ENCODE measurements around the gene LRRC4C.

LRRC4C gene

GRCh38 chr11:40149721-40150120, 1309.7 kb downstream of the LRRC4C start:
- TF ChIP-seq CTCF (IDR thresholded peaks at IDR 0.05; ENCODE audit: low read depth, low read length), result no peak
- H3K4me3 ChIP-seq (ENCODE audit: low read depth, low read length), result no peak overlapping the region

GRCh38 chr11:40140560-40140959, 1318.9 kb downstream of the LRRC4C start:
- TF ChIP-seq CTCF (IDR thresholded peaks at IDR 0.05; ENCODE audit: low read depth, low read length), result no peak
- no peak overlapping the region for H3K4me3 ChIP-seq (ENCODE audit: low read depth, low read length)

- TF ChIP-seq CTCF (IDR thresholded peaks at IDR 0.05; ENCODE audit: low read depth, low read length), result no peak
- no peak overlapping the region for H3K4me3 ChIP-seq (ENCODE audit: low read depth, low read length)
Observed at GRCh38 chr11:40139536-40139935, 1319.9 kb downstream of the LRRC4C start.

- H3K4me3 ChIP-seq (ENCODE audit: low read depth, low read length), result no peak overlapping the region
- no peak for TF ChIP-seq CTCF (IDR thresholded peaks at IDR 0.05; ENCODE audit: low read depth, low read length)
Observed at GRCh38 chr11:40139066-40139465, 1320.4 kb downstream of the LRRC4C start.

GRCh38 chr11:40134820-40135570, 1324.5 kb downstream of the LRRC4C start:
- TF ChIP-seq CTCF (IDR thresholded peaks at IDR 0.05; ENCODE audit: low read depth, low read length), result no peak
- H3K4me3 ChIP-seq (ENCODE audit: low read depth, low read length), result no peak overlapping the region

GRCh38 chr11:40133498-40133897, 1326.0 kb downstream of the LRRC4C start:
- no peak for TF ChIP-seq CTCF (IDR thresholded peaks at IDR 0.05; ENCODE audit: low read depth, low read length)
- no peak overlapping the region for H3K4me3 ChIP-seq (ENCODE audit: low read depth, low read length)

GRCh38 chr11:40132912-40133311, 1326.5 kb downstream of the LRRC4C start:
- H3K4me3 ChIP-seq (ENCODE audit: low read depth, low read length), result no peak overlapping the region
- TF ChIP-seq CTCF (IDR thresholded peaks at IDR 0.05; ENCODE audit: low read depth, low read length), result no peak

Measured in WI38 (cell line).